Psoas muscle (tissue), 8 donors: ENCODE data around the gene MAML2. TPM values are rescaled to one million over a fixed set of nuclear protein-coding genes. Genes with fewer than 3 reads are reported as not detected.

ENCODE experiments used
- ATAC-seq, 4 donors: fragments of 200-7000 bp; cut with Tn5 transposase; one replicate each; pipeline ENCODE4 v1.9.1; 2020; ENCODE audit warnings: moderate library complexity in 3 of 4, mild to moderate bottlenecking in 2 of 4
- DNase-seq, 2 donors: peaks; one replicate each; pipeline ENCODE4 v3.0.0-alpha.2; 2020
- H3K27ac ChIP-seq: fragments of 200-600 bp; one replicate; pipeline ENCODE4 v1.8.0; 2022
- H3K27me3 ChIP-seq, 3 donors: fragments of 200-600 bp in 1 of 3; one replicate each; pipeline versions ENCODE4 v1.6.1 to v1.8.0; 2013 to 2022; ENCODE audit warnings: low read length in 2 of 3, mild to moderate bottlenecking in 2 of 3, moderate library complexity in 1 of 3; ENCODE audit not compliant: insufficient read depth in 3 of 3
- H3K36me3 ChIP-seq, 2 donors: fragments of 200-600 bp in 1 of 2; one replicate each; pipeline versions ENCODE4 v1.6.1 to v1.8.0; 2013 to 2022; ENCODE audit warnings: low read depth in 1 of 2, mild to moderate bottlenecking in 1 of 2, moderate library complexity in 1 of 2; ENCODE audit not compliant: insufficient read depth in 1 of 2
- H3K4me1 ChIP-seq: fragments of 200-600 bp; one replicate; pipeline ENCODE4 v1.8.0; 2022
- H3K4me3 ChIP-seq: fragments of 200-600 bp; one replicate; pipeline ENCODE4 v1.8.0; 2022; ENCODE audit warnings: mild to moderate bottlenecking
- H3K9me3 ChIP-seq: fragments of 200-600 bp; one replicate; pipeline ENCODE4 v1.8.0; 2022
- CTCF ChIP-seq: fragments of 200-600 bp; IDR thresholded peaks from one replicate; pipeline ENCODE4 v1.8.0; 2022; ENCODE audit warnings: antibody characterized with exemption
- WGBS, 3 donors: extraction: QIAGEN DNeasy Blood & Tissue Kit; methylation state at CpG; one replicate each; pipeline versions ENCODE4 v1.1.6 to v1.1.7; 2013; 5-methylcytosine and 5-hydroxymethylcytosine counted together
- intact Hi-C, 2 donors: fragments of 100-400 bp; cut with DNase I; formaldehyde crosslinking; loops; one replicate each; pipeline versions ENCODE4 v1.11.0 to v1.14.2; 2022
- polyA plus RNA-seq, 3 donors: library from polyadenylated mRNA; stranded (reverse); fragments of 200-250 nt; gene quantifications; one replicate each; pipeline ENCODE4 v1.2.3, GENCODE V29; 2013
- total RNA-seq, 4 donors: library from RNA; stranded (reverse); fragmentation: NEBNext Ultra II Directional in 2 of 4; extraction: Animal tissue kit (Norgen Biotek cat#: 25700) in 2 of 4; gene quantifications; one replicate each; pipeline versions ENCODE4 v1.2.1 to v1.2.4, GENCODE V29; 2021 to 2023
- donor health status: healthy with polysubstance abuse.
- donor health status: DM: no; HTN: no; CAD: no; lungs with moderate emphysema.
- donor health status: Bipolar disorder and iron deficiency.
- donor health status: healthy.
- donor health status: DM: yes; HTN: yes; CAD: no.
- donor health status: DM: no; HTN: no; CAD: no.
- donor health status: DM: no; HTN: no; CAD: no.
- donor health status: DM: yes; HTN: yes; CAD: no.

MAML2 gene
- total and polyA plus RNA-seq, 7 donors = 0.39 to 3.7 (median 1.5) TPM

- DNase-seq = no peak
- no peaks in the 10 kb centered on the region for H3K36me3 ChIP-seq
- no peaks in the 10 kb centered on the region for H3K9me3 ChIP-seq
- intact Hi-C loops = no loop called here
- H3K4me3 ChIP-seq = no peak overlapping the region
- ATAC-seq = no peak
- no peaks in the 10 kb centered on the region for H3K27me3 ChIP-seq
- WGBS, 3 donors = 90 to 94% (median 92%) methylated on average over 2 of the region's 2 CpGs
- TF ChIP-seq CTCF = no peak
- H3K4me1 ChIP-seq = peaks cover 4% of the 10 kb centered on the region
- no peak overlapping the region for H3K27ac ChIP-seq
These were observed 104.3 kb downstream of the MAML2 start for GRCh38 chr11:96238563-96239135.

GRCh38 chr11:96237766-96238266 is 105.2 kb downstream of the MAML2 start:
- no peak for DNase-seq
- Histone ChIP-seq H3K27me3 (no peaks in the 10 kb centered on the region), H3K9me3 (no peaks in the 10 kb centered on the region), H3K4me3 (no peak overlapping the region), H3K36me3 (no peaks in the 10 kb centered on the region), H3K27ac (no peak overlapping the region), H3K4me1 (peaks cover 4% of the 10 kb centered on the region)
- no peak for ATAC-seq
- 52 to 70% (median 58%) methylated on average over 1 of the region's 1 CpG for WGBS, 3 donors
- intact Hi-C loops = no loop called here
- TF ChIP-seq CTCF = no peak

- H3K9me3 ChIP-seq = no peaks in the 10 kb centered on the region
- ATAC-seq = no peak
- TF ChIP-seq CTCF = no peak
- no peak overlapping the region for H3K27ac ChIP-seq
- no peak for DNase-seq
- H3K36me3 ChIP-seq = no peaks in the 10 kb centered on the region
- intact Hi-C loops = no loop called here
- WGBS, 3 donors = 74 to 78% (median 76%) methylated on average over 4 of the region's 4 CpGs
- no peaks in the 10 kb centered on the region for H3K4me1 ChIP-seq
- H3K27me3 ChIP-seq = no peaks in the 10 kb centered on the region
- no peak overlapping the region for H3K4me3 ChIP-seq
These were observed 107.2 kb downstream of the MAML2 start for GRCh38 chr11:96235751-96236150.

GRCh38 chr11:96234866-96235441 is 108.0 kb downstream of the MAML2 start:
- H3K36me3 ChIP-seq = no peaks in the 10 kb centered on the region
- whole genome bisulfite sequencing, 3 donors = 76 to 83% (median 82%) methylated on average over 1 of the region's 1 CpG
- H3K4me3 ChIP-seq = no peak overlapping the region
- ATAC-seq = no peak
- H3K27me3 ChIP-seq = no peaks in the 10 kb centered on the region
- intact Hi-C loops = no loop called here
- no peak for TF ChIP-seq CTCF
- no peak for DNase-seq
- no peak overlapping the region for H3K27ac ChIP-seq
- no peaks in the 10 kb centered on the region for H3K4me1 ChIP-seq
- no peaks in the 10 kb centered on the region for H3K9me3 ChIP-seq

- Histone ChIP-seq H3K4me3 (no peak overlapping the region), H3K4me1 (no peaks in the 10 kb centered on the region), H3K36me3 (no peaks in the 10 kb centered on the region), H3K27ac (no peak overlapping the region), H3K27me3 (no peaks in the 10 kb centered on the region), H3K9me3 (no peaks in the 10 kb centered on the region)
- ATAC-seq = no peak
- DNase-seq = no peak
- no peak for TF ChIP-seq CTCF
- intact Hi-C loops = no loop called here
- 29 to 41% (median 38%) methylated on average over 6 of the region's 6 CpGs for WGBS, 3 donors
These were observed 110.9 kb downstream of the MAML2 start for GRCh38 chr11:96232132-96232531.
